ENCODE data around the gene GFRA3. TPM values are rescaled to one million over a fixed set of nuclear protein-coding genes. Genes with fewer than 3 reads are reported as not detected.

Gene GFRA3
- total RNA-seq, 5 donors from 2014 or later (not counting 1 experiment from before 2014, with no cell fraction given), result not detected

DNA sequence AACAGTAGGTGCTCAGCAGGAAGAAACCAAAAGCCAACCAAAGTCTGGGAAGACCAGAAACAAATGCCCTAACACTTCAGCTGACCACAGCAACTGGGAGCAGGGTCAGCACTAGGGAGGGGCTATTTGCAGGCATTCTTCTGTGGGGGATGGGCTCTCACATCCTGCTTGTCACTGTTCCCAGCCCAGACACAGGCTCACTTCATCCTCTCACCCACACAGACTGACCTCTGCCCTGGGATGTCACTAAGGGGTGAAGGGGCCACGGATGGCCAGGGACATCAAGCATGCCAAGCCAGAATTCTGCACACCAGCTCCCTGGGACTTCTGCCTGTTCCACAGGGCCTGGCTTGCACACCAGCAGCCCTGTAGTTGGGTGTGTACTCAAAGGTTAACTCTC lies 28.7 kb downstream of the GFRA3 start:
- no CpG with 5 or more reads among the region's 1 CpG for WGBS (ENCODE audit: insufficient coverage)

DNA sequence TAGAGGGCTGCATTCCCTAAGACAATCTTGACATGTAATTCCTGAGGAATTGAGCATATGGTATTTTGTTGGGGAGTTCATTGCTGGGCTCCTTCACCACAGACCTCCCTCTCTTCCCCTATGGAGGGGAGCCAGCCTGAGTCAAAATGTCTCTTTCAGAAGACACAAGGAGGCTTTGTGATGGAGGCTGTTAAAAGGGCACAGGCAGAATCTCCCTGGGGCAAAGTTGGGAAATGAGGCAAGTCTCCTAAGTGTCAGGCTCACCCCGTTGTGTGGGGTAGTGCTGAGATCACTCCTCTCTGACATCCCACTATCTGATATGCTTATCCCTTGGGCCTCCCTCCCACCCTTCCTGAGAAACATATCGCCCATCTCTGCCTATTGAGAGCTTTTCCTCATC lies 30.6 kb downstream of the GFRA3 start:
- H3K9me3 ChIP-seq, result no peaks in the 10 kb centered on the region
- CTCF ChIA-PET, result interaction anchor here in 1 of 2 donors (0.5 to 0.6 kb wide), 2 partner anchors 107 to 141 kb away, joined by 3 read pairs; no protein-coding TSS in a partner anchor
- H3K4me3 Mint-ChIP-seq, result no peak overlapping the region
- peaks cover 0 to 53% of the 10 kb centered on the region in 2 experiments for H3K27me3 ChIP-seq (replicated peaks in 1 of 2; ENCODE audit: control insufficient read depth in 2 of 2, extremely low read depth in 1 of 2, insufficient read depth in 2 of 2, low read length in 1 of 2)
- peaks cover 13 to 21% (median 16%) of the 10 kb centered on the region in 3 donors for H3K4me1 Mint-ChIP-seq
- no peaks in the 10 kb centered on the region for H3K36me3 ChIP-seq (ENCODE audit: control insufficient read depth in 2 of 2, extremely low read depth in 1 of 2, insufficient read depth in 1 of 2, low read length in 1 of 2)
- H3K36me3 Mint-ChIP-seq, result no peaks in the 10 kb centered on the region
- no peaks in the 10 kb centered on the region for H3K9me3 Mint-ChIP-seq
- WGBS (ENCODE audit: insufficient coverage), result 69% methylated on average over 2 of the region's 2 CpGs
- DNase-seq, result no peak
- ATAC-seq (replicated peaks in 1 of 4), result no peak
- peaks cover 41 to 47% of the 10 kb centered on the region in 2 donors for H3K27me3 Mint-ChIP-seq
- no peak overlapping the region for H3K4me3 ChIP-seq (ENCODE audit: control insufficient read depth in 1 of 2, extremely low read depth in 1 of 2, low read length in 1 of 2)
- no peak overlapping the region for H3K27ac Mint-ChIP-seq
- H3K27ac ChIP-seq (ENCODE audit: low read length), result no peak overlapping the region
- POLR2A ChIA-PET, result no interaction called here
- peaks cover 0 to 15% of the 10 kb centered on the region in 2 experiments for H3K4me1 ChIP-seq (ENCODE audit: control insufficient read depth in 1 of 2, extremely low read depth in 1 of 2, insufficient read depth in 2 of 2, low read length in 2 of 2)

More for the DNA sequence above, 28.7 kb downstream of the GFRA3 start:
- ATAC-seq (replicated peaks in 1 of 4) (no peak), DNase-seq (no peak)
- Histone ChIP-seq H3K4me3 (ENCODE audit: control insufficient read depth in 1 of 2, extremely low read depth in 1 of 2, low read length in 1 of 2) (no peak overlapping the region), H3K27me3 (replicated peaks in 1 of 2; ENCODE audit: control insufficient read depth in 2 of 2, extremely low read depth in 1 of 2, insufficient read depth in 2 of 2, low read length in 1 of 2) (peaks cover 0 to 38% of the 10 kb centered on the region in 2 experiments), H3K9me3 (no peaks in the 10 kb centered on the region), H3K27ac (ENCODE audit: low read length) (no peak overlapping the region), H3K4me1 (ENCODE audit: control insufficient read depth in 1 of 2, extremely low read depth in 1 of 2, insufficient read depth in 2 of 2, low read length in 2 of 2) (peaks cover 0 to 15% of the 10 kb centered on the region in 2 experiments), H3K36me3 (ENCODE audit: control insufficient read depth in 2 of 2, extremely low read depth in 1 of 2, insufficient read depth in 1 of 2, low read length in 1 of 2) (no peaks in the 10 kb centered on the region)
- ChIA-PET POLR2A (no interaction called here), CTCF (no interaction called here)
- H3K4me3 Mint-ChIP-seq, result no peak overlapping the region
- no peaks in the 10 kb centered on the region for H3K9me3 Mint-ChIP-seq
- H3K27me3 Mint-ChIP-seq, result peaks cover 28 to 34% of the 10 kb centered on the region in 2 donors
- H3K27ac Mint-ChIP-seq, result no peak overlapping the region
- H3K4me1 Mint-ChIP-seq, result peaks cover 11 to 17% (median 13%) of the 10 kb centered on the region in 3 donors
- H3K36me3 Mint-ChIP-seq, result no peaks in the 10 kb centered on the region

DNA sequence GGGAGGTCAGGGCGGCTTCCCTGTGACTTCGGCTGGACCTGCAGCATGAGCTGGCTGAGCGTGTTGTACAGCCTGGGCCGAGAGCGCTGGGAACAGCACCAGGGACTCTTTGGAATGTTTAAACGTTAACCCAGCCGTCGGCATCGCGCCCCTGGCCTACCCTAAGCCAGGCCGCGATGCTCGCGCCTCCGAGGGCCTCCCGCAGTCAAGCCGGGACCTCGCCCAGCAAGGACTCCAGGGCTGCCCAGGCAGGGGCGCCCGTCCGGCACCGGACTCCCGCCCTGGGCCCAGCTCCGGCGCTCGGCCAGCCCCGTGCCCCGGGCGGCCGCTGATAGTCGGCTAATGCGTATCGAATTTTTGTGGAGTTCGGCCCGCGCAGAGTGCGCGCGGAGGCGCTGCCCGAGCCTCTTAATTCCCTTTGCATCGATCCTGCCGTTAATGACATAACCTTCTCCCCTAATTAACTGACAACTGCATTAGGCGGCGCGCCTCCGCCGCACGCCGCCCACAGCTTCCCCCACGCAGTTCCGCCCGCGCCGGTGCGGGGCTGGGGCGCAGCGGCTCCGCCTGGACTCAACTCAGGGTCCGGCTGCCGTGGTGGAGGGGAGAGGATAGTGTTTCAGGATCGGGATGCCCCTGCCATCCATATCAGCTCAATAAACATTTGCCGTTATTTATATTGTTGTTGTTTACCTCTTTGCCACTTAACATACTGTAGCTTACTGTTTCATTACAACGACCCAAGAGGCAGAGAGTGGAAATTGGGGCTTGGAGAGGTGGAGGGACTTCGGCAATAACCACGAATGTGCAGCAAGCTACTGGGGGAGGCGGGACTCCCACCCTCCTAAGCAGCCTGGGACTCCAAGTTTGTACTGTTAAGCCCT lies 32.5 kb downstream of the GFRA3 start:
- CTCF ChIA-PET, result interaction anchor here (0.5 to 0.8 kb wide), 3 partner anchors 96 to 473 kb away, joined by 4 to 5 read pairs (median 4); partner anchors contain the start of gene KDM3B (in 1 of the 2)
- Histone ChIP-seq H3K4me1 (ENCODE audit: control insufficient read depth in 1 of 2, extremely low read depth in 1 of 2, insufficient read depth in 2 of 2, low read length in 2 of 2) (peaks cover 0 to 15% of the 10 kb centered on the region in 2 experiments), H3K36me3 (ENCODE audit: control insufficient read depth in 2 of 2, extremely low read depth in 1 of 2, insufficient read depth in 1 of 2, low read length in 1 of 2) (no peaks in the 10 kb centered on the region), H3K4me3 (ENCODE audit: control insufficient read depth in 1 of 2, extremely low read depth in 1 of 2, low read length in 1 of 2) (peak overlapping the region in 1 of 2 donors; percentile 58), H3K27ac (ENCODE audit: low read length) (no peak overlapping the region), H3K9me3 (no peaks in the 10 kb centered on the region), H3K27me3 (replicated peaks in 1 of 2; ENCODE audit: control insufficient read depth in 2 of 2, extremely low read depth in 1 of 2, insufficient read depth in 2 of 2, low read length in 1 of 2) (peaks cover 0 to 56% of the 10 kb centered on the region in 2 experiments)
- ATAC-seq (replicated peaks in 1 of 4) (peak; percentile 52 to 74 (median 62)), DNase-seq (peak in 11 of 35 experiments; percentile 3 to 16 (median 8))
- peak overlapping the region; percentile 43 to 60 (median 46) for H3K4me3 Mint-ChIP-seq
- no peaks in the 10 kb centered on the region for H3K36me3 Mint-ChIP-seq
- H3K27ac Mint-ChIP-seq, result no peak overlapping the region
- POLR2A ChIA-PET, result no interaction called here
- H3K9me3 Mint-ChIP-seq, result no peaks in the 10 kb centered on the region
- 19% methylated on average over 43 of the region's 67 CpGs for WGBS (ENCODE audit: insufficient coverage)
- H3K27me3 Mint-ChIP-seq, result peaks cover 44 to 50% of the 10 kb centered on the region in 2 donors
- peaks cover 13 to 21% (median 16%) of the 10 kb centered on the region in 3 donors for H3K4me1 Mint-ChIP-seq

DNA sequence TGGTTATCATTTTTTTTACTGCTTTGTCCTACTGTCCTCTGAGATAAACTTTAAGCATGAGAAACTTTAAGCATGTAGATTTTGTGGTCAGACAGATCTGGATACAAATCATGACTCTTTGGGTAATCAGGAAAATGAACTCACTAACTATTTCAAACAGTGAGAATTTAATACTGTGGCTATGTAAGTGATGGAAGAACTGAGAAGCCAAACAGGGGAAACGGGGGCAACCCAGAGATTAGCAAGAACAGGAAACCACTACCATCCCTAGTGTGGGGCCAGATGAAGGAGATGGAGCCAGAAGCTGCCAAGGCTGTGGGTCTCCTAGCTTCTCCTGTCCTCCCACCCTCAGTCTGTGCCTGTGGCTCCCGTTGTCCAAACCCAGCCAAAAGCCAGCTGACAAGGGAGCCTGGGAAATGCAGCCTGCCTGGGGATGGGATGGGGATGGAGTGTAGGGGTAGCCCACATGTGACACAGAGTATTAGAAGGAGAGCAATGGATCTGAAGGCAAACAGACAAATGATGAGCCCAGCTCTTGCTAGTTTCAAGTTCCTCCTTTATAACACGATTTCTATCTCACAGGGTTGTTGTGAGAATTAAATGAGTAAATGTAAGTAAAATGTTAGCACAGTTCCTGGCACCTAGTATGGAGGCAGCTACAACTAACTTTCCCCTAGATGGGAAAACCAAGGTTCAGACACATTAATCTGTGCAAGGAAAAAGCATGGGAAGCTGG lies 33.6 kb downstream of the GFRA3 start:
- CTCF ChIA-PET, result interaction anchor here in 1 of 2 donors (0.7 kb wide), 1 partner anchor 111 kb away, joined by 4 read pairs; the partner anchor contains the start of gene KDM3B
- Histone ChIP-seq H3K4me1 (ENCODE audit: control insufficient read depth in 1 of 2, extremely low read depth in 1 of 2, insufficient read depth in 2 of 2, low read length in 2 of 2) (peaks cover 0 to 15% of the 10 kb centered on the region in 2 experiments), H3K9me3 (no peaks in the 10 kb centered on the region), H3K27me3 (replicated peaks in 1 of 2; ENCODE audit: control insufficient read depth in 2 of 2, extremely low read depth in 1 of 2, insufficient read depth in 2 of 2, low read length in 1 of 2) (peaks cover 0 to 59% of the 10 kb centered on the region in 2 experiments), H3K4me3 (ENCODE audit: control insufficient read depth in 1 of 2, extremely low read depth in 1 of 2, low read length in 1 of 2) (no peak overlapping the region), H3K36me3 (ENCODE audit: control insufficient read depth in 2 of 2, extremely low read depth in 1 of 2, insufficient read depth in 1 of 2, low read length in 1 of 2) (no peaks in the 10 kb centered on the region), H3K27ac (ENCODE audit: low read length) (no peak overlapping the region)
- H3K9me3 Mint-ChIP-seq, result no peaks in the 10 kb centered on the region
- ATAC-seq (replicated peaks in 1 of 4), result peak in 1 of 4 experiments; percentile 18
- no peak overlapping the region for H3K27ac Mint-ChIP-seq
- H3K27me3 Mint-ChIP-seq, result peaks cover 44 to 51% of the 10 kb centered on the region in 2 donors
- POLR2A ChIA-PET, result interaction anchor here in 1 of 2 donors (0.7 kb wide), 1 partner anchor 67 kb away, joined by 6 read pairs; no protein-coding TSS in a partner anchor
- peaks cover 13 to 17% (median 16%) of the 10 kb centered on the region in 3 donors for H3K4me1 Mint-ChIP-seq
- H3K36me3 Mint-ChIP-seq, result no peaks in the 10 kb centered on the region
- no CpG with 5 or more reads among the region's 3 CpGs for WGBS (ENCODE audit: insufficient coverage)
- peak overlapping the region in 1 of 3 donors; percentile 46 for H3K4me3 Mint-ChIP-seq
- DNase-seq, result no peak

DNA sequence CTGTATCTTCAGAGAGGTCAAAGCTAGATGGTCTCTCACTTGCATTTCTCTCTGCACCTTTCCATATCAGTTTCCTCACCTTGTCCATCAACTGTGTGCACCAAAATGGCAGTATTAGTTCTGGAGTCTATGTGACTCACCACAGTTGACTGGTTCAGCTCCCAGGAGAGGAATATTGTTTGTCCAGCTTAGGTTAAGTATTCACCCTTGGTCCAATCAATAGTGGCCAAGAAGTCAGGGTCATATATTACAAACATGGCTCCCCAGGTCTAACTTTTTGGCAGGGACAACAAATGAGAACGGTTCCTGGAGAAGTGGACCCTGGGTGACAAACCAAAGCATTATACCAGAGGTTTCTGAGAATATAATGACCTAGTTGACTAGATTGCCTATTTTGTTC lies 36.4 kb downstream of the GFRA3 start:
- no peak overlapping the region for H3K27ac ChIP-seq (ENCODE audit: low read length)
- peaks cover 0 to 15% of the 10 kb centered on the region in 2 experiments for H3K4me1 ChIP-seq (ENCODE audit: control insufficient read depth in 1 of 2, extremely low read depth in 1 of 2, insufficient read depth in 2 of 2, low read length in 2 of 2)
- H3K27me3 ChIP-seq (replicated peaks in 1 of 2; ENCODE audit: control insufficient read depth in 2 of 2, extremely low read depth in 1 of 2, insufficient read depth in 2 of 2, low read length in 1 of 2), result peaks cover 0 to 46% of the 10 kb centered on the region in 2 experiments
- H3K4me1 Mint-ChIP-seq, result peaks cover 13 to 17% (median 16%) of the 10 kb centered on the region in 3 donors
- POLR2A ChIA-PET, result no interaction called here
- WGBS (ENCODE audit: insufficient coverage), result no CpG with 5 or more reads among the region's 1 CpG
- CTCF ChIA-PET, result no interaction called here
- H3K27me3 Mint-ChIP-seq, result peaks cover 34 to 35% of the 10 kb centered on the region in 2 donors
- no peak overlapping the region for H3K4me3 Mint-ChIP-seq
- no peaks in the 10 kb centered on the region for H3K9me3 ChIP-seq
- ATAC-seq (replicated peaks in 1 of 4) (no peak), DNase-seq (no peak)
- H3K36me3 Mint-ChIP-seq, result no peaks in the 10 kb centered on the region
- no peaks in the 10 kb centered on the region for H3K36me3 ChIP-seq (ENCODE audit: control insufficient read depth in 2 of 2, extremely low read depth in 1 of 2, insufficient read depth in 1 of 2, low read length in 1 of 2)
- H3K27ac Mint-ChIP-seq, result no peak overlapping the region
- H3K9me3 Mint-ChIP-seq, result no peaks in the 10 kb centered on the region
- no peak overlapping the region for H3K4me3 ChIP-seq (ENCODE audit: control insufficient read depth in 1 of 2, extremely low read depth in 1 of 2, low read length in 1 of 2)

DNA sequence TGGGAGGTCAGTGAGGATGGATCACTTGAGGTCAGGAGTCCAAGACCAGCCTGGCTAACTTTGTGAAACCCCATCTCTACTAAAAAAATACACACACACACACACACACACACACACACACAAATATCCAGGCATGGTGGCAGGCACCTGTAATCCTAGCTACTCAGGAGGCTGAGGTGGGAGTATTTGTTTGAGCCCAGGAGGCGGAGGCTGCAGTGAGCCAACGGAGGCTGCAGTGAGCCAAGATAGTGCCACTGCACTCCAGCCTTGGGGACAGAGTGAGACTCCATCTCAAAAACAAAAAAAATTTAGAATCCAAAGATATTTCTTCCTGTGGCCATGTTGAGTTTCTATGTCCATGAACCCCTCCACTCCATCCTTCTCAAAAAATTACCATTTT lies 39.8 kb downstream of the GFRA3 start:
- ATAC-seq (replicated peaks in 1 of 4) (no peak), DNase-seq (no peak)
- no peak overlapping the region for H3K4me3 ChIP-seq (ENCODE audit: control insufficient read depth in 1 of 2, extremely low read depth in 1 of 2, low read length in 1 of 2)
- Mint-ChIP-seq H3K27ac (no peak overlapping the region), H3K36me3 (no peaks in the 10 kb centered on the region), H3K9me3 (no peaks in the 10 kb centered on the region), H3K4me1 (no peaks in the 10 kb centered on the region), H3K27me3 (peaks cover 24 to 26% of the 10 kb centered on the region in 2 donors), H3K4me3 (no peak overlapping the region)
- ChIA-PET POLR2A (no interaction called here), CTCF (no interaction called here)
- H3K27ac ChIP-seq (ENCODE audit: low read length), result no peak overlapping the region
- WGBS (ENCODE audit: insufficient coverage), result no CpG with 5 or more reads among the region's 2 CpGs
- no peaks in the 10 kb centered on the region for H3K36me3 ChIP-seq (ENCODE audit: control insufficient read depth in 2 of 2, extremely low read depth in 1 of 2, insufficient read depth in 1 of 2, low read length in 1 of 2)
- H3K4me1 ChIP-seq (ENCODE audit: control insufficient read depth in 1 of 2, extremely low read depth in 1 of 2, insufficient read depth in 2 of 2, low read length in 2 of 2), result no peaks in the 10 kb centered on the region
- peaks cover 0 to 22% of the 10 kb centered on the region in 2 experiments for H3K27me3 ChIP-seq (replicated peaks in 1 of 2; ENCODE audit: control insufficient read depth in 2 of 2, extremely low read depth in 1 of 2, insufficient read depth in 2 of 2, low read length in 1 of 2)
- H3K9me3 ChIP-seq, result no peaks in the 10 kb centered on the region
